ENCODE data around the gene NOSIP. TPM values are rescaled to one million over a fixed set of nuclear protein-coding genes. Genes with fewer than 3 reads are reported as not detected.

The NOSIP gene
- total and polyA plus RNA-seq, 8 donors: 18.1 to 354 (median 87.3) TPM

- Histone ChIP-seq H3K4me3 (no peak overlapping the region), H3K36me3 (peaks cover 1 to 7% (median 6%) of the 10 kb centered on the region in 4 donors), H3K9me3 (no peaks in the 10 kb centered on the region), H3K27ac (peak overlapping the region in 3 of 5 donors; percentile 2 to 76 (median 29)), H3K27me3 (no peaks in the 10 kb centered on the region), H3K4me1 (peaks cover 41 to 81% (median 59%) of the 10 kb centered on the region in 4 donors)
- WGBS, 5 donors: 24 to 28% (median 27%) methylated on average over 4 of the region's 4 CpGs
- intact Hi-C loops (cut with DNase I; ENCODE audit: low total_unique reads): no loop called here
- TF ChIP-seq POLR2AphosphoS5 (IDR thresholded peaks at IDR 0.05) (no peak), EP300 (IDR thresholded peaks at IDR 0.05) (no peak), POLR2A (IDR thresholded peaks at IDR 0.05) (no peak)
- TF ChIP-seq, protein P1, sequence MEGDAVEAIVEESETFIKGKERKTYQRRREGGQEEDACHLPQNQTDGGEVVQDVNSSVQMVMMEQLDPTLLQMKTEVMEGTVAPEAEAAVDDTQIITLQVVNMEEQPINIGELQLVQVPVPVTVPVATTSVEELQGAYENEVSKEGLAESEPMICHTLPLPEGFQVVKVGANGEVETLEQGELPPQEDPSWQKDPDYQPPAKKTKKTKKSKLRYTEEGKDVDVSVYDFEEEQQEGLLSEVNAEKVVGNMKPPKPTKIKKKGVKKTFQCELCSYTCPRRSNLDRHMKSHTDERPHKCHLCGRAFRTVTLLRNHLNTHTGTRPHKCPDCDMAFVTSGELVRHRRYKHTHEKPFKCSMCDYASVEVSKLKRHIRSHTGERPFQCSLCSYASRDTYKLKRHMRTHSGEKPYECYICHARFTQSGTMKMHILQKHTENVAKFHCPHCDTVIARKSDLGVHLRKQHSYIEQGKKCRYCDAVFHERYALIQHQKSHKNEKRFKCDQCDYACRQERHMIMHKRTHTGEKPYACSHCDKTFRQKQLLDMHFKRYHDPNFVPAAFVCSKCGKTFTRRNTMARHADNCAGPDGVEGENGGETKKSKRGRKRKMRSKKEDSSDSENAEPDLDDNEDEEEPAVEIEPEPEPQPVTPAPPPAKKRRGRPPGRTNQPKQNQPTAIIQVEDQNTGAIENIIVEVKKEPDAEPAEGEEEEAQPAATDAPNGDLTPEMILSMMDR (IDR thresholded peaks at IDR 0.05): no peak
- peak; percentile 68 to 80 for DNase-seq
Measured at GRCh38 chr19:49565261-49565660, 15.1 kb downstream of the NOSIP start.

DNA sequence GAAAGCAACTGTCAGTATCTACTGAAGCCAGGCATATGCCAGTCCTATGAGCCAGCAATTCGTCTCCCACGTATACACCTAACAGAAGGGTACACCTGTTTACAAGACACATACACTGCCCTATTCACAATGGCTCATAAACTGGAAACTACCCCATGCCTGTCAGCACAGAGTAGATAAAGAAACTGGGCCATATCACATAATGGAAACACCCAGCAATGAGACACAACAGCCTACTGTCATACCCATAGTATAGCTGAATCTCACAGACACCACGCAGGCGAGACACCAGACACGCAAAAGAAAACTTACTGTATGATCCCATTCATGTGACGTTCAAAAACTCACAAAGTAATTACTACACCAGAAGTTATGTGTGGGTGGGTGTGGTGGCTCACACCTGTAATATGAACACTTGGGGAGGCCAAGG lies 15.7 kb downstream of the NOSIP start:
- Histone ChIP-seq H3K27ac (peak overlapping the region in 3 of 5 donors; percentile 2 to 76 (median 29)), H3K4me1 (peaks cover 38 to 76% (median 58%) of the 10 kb centered on the region in 4 donors), H3K9me3 (no peaks in the 10 kb centered on the region), H3K27me3 (no peaks in the 10 kb centered on the region), H3K36me3 (peaks cover 6 to 14% (median 12%) of the 10 kb centered on the region in 4 donors), H3K4me3 (no peak overlapping the region)
- TF ChIP-seq, protein P1 (IDR thresholded peaks at IDR 0.05): no peak
- no peak for TF ChIP-seq POLR2A (IDR thresholded peaks at IDR 0.05)
- no peak for TF ChIP-seq EP300 (IDR thresholded peaks at IDR 0.05)
- TF ChIP-seq POLR2AphosphoS5 (IDR thresholded peaks at IDR 0.05): no peak
- 68 to 78% (median 74%) methylated on average over 6 of the region's 6 CpGs for WGBS, 5 donors
- intact Hi-C loops (cut with DNase I; ENCODE audit: low total_unique reads): no loop called here
- no peak for DNase-seq

DNA sequence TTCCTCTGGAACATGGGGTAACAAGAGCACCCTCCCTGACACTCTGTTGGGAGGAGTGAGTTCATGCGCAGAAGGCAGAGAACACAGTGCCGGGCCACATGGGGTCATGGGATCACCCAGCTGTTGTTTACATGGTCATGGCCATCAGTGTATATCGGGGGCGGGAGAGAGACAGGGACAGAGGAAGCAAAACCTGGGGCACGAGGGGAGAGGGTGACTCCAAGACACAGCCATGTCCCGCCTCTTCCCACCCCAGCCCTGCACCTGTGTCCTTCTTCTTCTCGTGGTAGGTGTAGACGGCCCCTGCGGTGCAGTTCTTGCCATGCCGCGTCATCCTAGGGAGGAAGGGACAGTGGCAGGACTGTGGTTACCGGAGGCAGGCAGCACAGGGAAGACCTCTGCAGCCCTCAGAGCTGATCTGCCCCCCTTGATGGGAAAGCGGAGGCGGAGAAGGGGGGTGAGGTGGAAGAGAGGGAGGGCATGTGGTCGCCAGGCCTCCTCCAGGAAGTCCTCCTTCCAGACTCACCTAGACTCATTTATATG lies 19.9 kb downstream of the NOSIP start:
- no peak overlapping the region for H3K4me3 ChIP-seq

GRCh38 chr19:49559928-49560327 lies 20.4 kb downstream of the NOSIP start:
- H3K27me3 ChIP-seq: no peaks in the 10 kb centered on the region
- intact Hi-C loops (cut with DNase I; ENCODE audit: low total_unique reads): no loop called here
- H3K36me3 ChIP-seq: peaks cover 35 to 58% (median 54%) of the 10 kb centered on the region in 4 donors
- H3K9me3 ChIP-seq: no peaks in the 10 kb centered on the region
- no peak for DNase-seq
- 70 to 87% (median 79%) methylated on average over 11 to 15 of the region's 15 CpGs for WGBS, 5 donors
- TF ChIP-seq, protein P1 (IDR thresholded peaks at IDR 0.05): no peak
- TF ChIP-seq POLR2A (IDR thresholded peaks at IDR 0.05) (no peak), EP300 (IDR thresholded peaks at IDR 0.05) (no peak), POLR2AphosphoS5 (IDR thresholded peaks at IDR 0.05) (no peak)
- H3K4me3 ChIP-seq: no peak overlapping the region
- peaks cover 20 to 58% (median 41%) of the 10 kb centered on the region in 4 donors for H3K4me1 ChIP-seq
- H3K27ac ChIP-seq: peak overlapping the region in 3 of 5 donors; percentile 26 to 52 (median 50)

More for the DNA sequence above, 19.9 kb downstream of the NOSIP start:
- WGBS, 5 donors: 52 to 84% (median 70%) methylated on average over 13 to 15 of the region's 15 CpGs
- DNase-seq: no peak
- H3K36me3 ChIP-seq: peaks cover 35 to 53% (median 51%) of the 10 kb centered on the region in 4 donors
- TF ChIP-seq POLR2AphosphoS5 (IDR thresholded peaks at IDR 0.05): no peak
- TF ChIP-seq POLR2A (IDR thresholded peaks at IDR 0.05): no peak
- peaks cover 23 to 58% (median 42%) of the 10 kb centered on the region in 4 donors for H3K4me1 ChIP-seq
- intact Hi-C loops (cut with DNase I; ENCODE audit: low total_unique reads): no loop called here
- no peaks in the 10 kb centered on the region for H3K27me3 ChIP-seq
- H3K27ac ChIP-seq: peak overlapping the region in 3 of 5 donors; percentile 26 to 52 (median 50)
- no peaks in the 10 kb centered on the region for H3K9me3 ChIP-seq

- Histone ChIP-seq H3K4me1 (peaks cover 21 to 59% (median 41%) of the 10 kb centered on the region in 4 donors), H3K4me3 (no peak overlapping the region), H3K9me3 (no peaks in the 10 kb centered on the region), H3K27me3 (no peaks in the 10 kb centered on the region), H3K36me3 (peaks cover 35 to 62% (median 57%) of the 10 kb centered on the region in 4 donors), H3K27ac (peak overlapping the region in 3 of 5 donors; percentile 26 to 52 (median 50))
- intact Hi-C loops (cut with DNase I; ENCODE audit: low total_unique reads): no loop called here
- no peak for TF ChIP-seq POLR2A (IDR thresholded peaks at IDR 0.05)
- no peak for TF ChIP-seq POLR2AphosphoS5 (IDR thresholded peaks at IDR 0.05)
- TF ChIP-seq, protein P1 (IDR thresholded peaks at IDR 0.05): no peak
- TF ChIP-seq EP300 (IDR thresholded peaks at IDR 0.05): no peak
- WGBS, 5 donors: 88 to 96% (median 92%) methylated on average over 3 of the region's 3 CpGs
- DNase-seq: no peak
Measured at GRCh38 chr19:49559443-49559842, 20.9 kb downstream of the NOSIP start.
